ENCODE results near the gene C6orf120.

C6orf120 gene

DNA sequence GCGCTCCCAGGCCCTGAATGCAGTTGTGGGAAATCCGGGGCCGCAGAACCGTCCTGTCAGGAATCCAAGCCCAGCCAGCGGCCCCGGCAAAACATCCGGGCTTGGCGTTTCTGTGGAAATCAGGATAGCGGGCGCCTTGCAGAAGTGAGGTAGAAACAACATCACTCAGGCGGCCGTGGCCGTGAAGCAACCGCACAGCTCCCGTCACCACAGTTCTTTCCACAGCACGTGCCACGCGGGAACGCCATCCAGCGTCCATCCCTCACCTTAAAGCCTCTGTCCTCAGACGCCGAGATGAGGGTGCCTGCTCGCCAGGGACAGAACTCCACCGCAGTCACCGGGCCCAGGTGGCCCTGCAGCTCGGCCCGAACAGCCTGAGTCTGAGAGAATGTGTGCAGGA, 34.2 kb upstream of the C6orf120 start:
- no peak for DNase-seq
- TF ChIP-seq POLR2A (IDR thresholded peaks at IDR 0.05; ENCODE audit: low read length): no peak
- TF ChIP-seq GATA1 (IDR thresholded peaks at IDR 0.05; ENCODE audit: low read depth, low read length): no peak

GRCh38 chr6:169668203-169668847, 33.6 kb upstream of the C6orf120 start:
- no peak for DNase-seq
- TF ChIP-seq POLR2A (IDR thresholded peaks at IDR 0.05; ENCODE audit: low read length): no peak
- TF ChIP-seq GATA1 (IDR thresholded peaks at IDR 0.05; ENCODE audit: low read depth, low read length): no peak

- no peak for TF ChIP-seq POLR2A (IDR thresholded peaks at IDR 0.05; ENCODE audit: low read length)
- no peak for DNase-seq
Measured at GRCh38 chr6:169669147-169669546, 32.8 kb upstream of the C6orf120 start.

- no peak for TF ChIP-seq POLR2A (IDR thresholded peaks at IDR 0.05; ENCODE audit: low read length)
- TF ChIP-seq GATA1 (IDR thresholded peaks at IDR 0.05; ENCODE audit: low read depth, low read length): no peak
- DNase-seq: no peak
Measured at GRCh38 chr6:169669889-169670288, 32.0 kb upstream of the C6orf120 start.

DNA sequence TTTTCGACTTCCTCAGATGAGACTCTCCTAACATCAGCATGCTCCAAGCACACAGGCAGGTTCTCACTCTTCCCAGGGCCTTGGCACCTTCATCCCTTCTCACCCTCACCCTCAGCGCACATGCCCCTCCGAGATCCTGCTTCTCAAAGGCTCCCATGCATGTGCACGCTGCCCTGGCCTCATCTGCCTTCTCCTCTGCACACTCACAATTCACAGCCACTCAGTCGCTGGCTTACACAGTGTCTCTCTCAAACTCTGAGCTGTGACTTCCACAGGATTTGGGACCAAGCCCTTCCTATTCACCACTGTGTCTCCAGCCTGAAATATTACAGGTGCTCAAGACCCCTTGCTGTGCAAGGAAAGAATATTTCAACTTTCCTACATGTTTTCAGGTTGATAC, 30.4 kb upstream of the C6orf120 start:
- no peak for DNase-seq
- TF ChIP-seq GATA1 (IDR thresholded peaks at IDR 0.05; ENCODE audit: low read depth, low read length) (no peak), POLR2A (IDR thresholded peaks at IDR 0.05; ENCODE audit: low read length) (no peak)

DNA sequence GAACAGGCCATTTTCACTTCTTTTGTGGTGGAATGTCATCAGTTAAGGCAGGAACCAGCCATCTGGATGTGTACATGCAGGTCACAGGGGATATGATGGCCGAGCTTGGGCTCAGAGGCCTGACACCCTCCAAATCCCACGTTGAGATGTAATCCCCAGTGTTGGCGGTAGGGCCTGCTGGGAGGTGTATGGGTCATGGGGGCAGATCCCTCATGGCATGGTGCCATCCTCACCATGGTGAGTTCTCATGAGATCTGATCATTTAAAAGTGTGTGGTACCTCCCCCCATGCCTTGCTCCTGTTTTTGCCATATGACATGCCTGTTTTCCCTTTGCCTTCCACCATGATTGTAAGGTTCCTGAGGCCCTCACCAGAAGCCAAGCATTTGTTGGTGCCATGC, 26.9 kb upstream of the C6orf120 start:
- DNase-seq: no peak
- TF ChIP-seq GATA1 (IDR thresholded peaks at IDR 0.05; ENCODE audit: low read depth, low read length): no peak
- no peak for TF ChIP-seq POLR2A (IDR thresholded peaks at IDR 0.05; ENCODE audit: low read length)

DNA sequence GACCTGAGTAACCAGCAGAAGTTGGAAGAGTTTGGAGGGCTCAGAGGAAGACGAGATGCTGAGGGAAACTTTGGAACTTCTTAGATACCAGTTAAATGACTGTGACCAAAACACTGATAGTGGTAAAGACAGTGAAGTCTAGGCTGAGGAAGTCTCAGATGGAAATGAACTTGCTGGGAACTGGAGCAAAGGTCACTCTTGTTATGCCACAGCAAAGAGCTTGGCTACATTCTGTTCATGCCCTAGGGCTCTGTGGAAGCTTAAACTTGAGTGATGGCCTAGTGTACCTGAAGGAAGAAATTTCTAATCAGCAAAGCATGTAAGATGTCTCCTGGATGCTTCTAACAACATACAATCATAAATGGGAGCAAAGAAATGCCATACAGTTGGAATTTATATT, 24.8 kb upstream of the C6orf120 start:
- no peak for TF ChIP-seq POLR2A (IDR thresholded peaks at IDR 0.05; ENCODE audit: low read length)
- no peak for TF ChIP-seq GATA1 (IDR thresholded peaks at IDR 0.05; ENCODE audit: low read depth, low read length)
- DNase-seq: no peak

DNA sequence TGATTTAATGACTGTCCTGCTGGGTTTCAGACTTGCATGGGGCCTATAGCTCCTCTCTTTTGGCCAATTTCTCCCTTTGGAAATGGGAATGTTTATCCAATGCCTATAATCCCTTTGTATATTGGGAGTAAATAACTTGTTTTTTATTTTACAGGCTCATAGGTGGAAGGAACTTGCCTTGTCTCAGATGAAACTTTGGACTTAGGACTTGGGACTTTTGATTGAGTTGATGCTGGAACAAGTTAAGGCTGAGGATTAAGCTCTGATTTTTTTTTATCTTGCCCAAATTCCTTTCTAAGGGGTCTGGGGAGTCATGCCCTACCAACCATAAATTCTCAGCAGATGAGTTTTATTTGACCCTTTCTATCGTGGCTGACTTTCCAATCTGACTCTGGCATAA, 23.6 kb upstream of the C6orf120 start:
- TF ChIP-seq GATA1 (IDR thresholded peaks at IDR 0.05; ENCODE audit: low read depth, low read length): no peak
- no peak for TF ChIP-seq POLR2A (IDR thresholded peaks at IDR 0.05; ENCODE audit: low read length)
- no peak for DNase-seq

DNA sequence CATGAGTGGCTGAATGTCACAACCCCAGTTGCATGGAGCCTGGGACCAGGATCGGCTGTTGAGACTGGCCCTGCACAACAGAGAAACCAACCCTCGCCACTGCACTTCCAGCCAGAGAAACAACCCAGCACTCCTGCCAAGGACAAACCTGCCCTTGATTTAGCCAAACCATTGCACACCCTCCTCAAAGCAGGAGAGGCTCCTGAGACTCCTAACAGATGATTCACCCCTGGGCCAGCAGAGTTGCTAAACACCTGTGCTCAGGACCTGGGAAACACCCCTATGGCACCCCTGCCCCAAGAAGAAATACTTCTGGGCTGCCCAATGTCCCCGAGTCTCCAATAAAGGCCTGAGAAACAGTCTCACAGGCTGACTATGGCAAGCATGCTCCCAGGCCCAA, 17.9 kb upstream of the C6orf120 start:
- DNase-seq: no peak
- TF ChIP-seq GATA1 (IDR thresholded peaks at IDR 0.05; ENCODE audit: low read depth, low read length) (no peak), POLR2A (IDR thresholded peaks at IDR 0.05; ENCODE audit: low read length) (no peak)

GRCh38 chr6:169685860-169686259, 16.1 kb upstream of the C6orf120 start:
- no peak for DNase-seq
- no peak for TF ChIP-seq POLR2A (IDR thresholded peaks at IDR 0.05; ENCODE audit: low read length)
- no peak for TF ChIP-seq GATA1 (IDR thresholded peaks at IDR 0.05; ENCODE audit: low read depth, low read length)

GRCh38 chr6:169689287-169689686, 12.6 kb upstream of the C6orf120 start:
- no peak for DNase-seq
- no peak for TF ChIP-seq GATA1 (IDR thresholded peaks at IDR 0.05; ENCODE audit: low read depth, low read length)
- no peak for TF ChIP-seq POLR2A (IDR thresholded peaks at IDR 0.05; ENCODE audit: low read length)

DNA sequence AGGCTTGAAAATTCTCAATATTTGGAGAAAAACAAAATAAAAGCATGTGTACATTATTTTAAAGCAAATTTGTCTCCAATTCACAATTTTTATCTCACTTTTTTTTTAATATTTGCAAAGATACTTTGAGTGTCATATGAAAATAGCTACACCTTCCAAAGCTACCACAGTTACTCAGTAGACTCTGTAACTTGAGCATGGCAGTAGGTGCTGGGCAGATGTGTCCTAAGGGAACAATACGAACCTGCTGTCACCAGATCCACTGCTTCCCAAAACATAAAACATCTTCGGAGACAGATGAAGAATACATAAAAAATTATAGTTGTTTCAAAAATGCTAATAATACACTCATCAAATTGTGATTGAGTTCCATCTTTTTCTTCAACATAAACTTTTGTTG, 10.7 kb upstream of the C6orf120 start:
- no peak for TF ChIP-seq GATA1 (IDR thresholded peaks at IDR 0.05; ENCODE audit: low read depth, low read length)
- no peak for TF ChIP-seq POLR2A (IDR thresholded peaks at IDR 0.05; ENCODE audit: low read length)
- DNase-seq: no peak

DNA sequence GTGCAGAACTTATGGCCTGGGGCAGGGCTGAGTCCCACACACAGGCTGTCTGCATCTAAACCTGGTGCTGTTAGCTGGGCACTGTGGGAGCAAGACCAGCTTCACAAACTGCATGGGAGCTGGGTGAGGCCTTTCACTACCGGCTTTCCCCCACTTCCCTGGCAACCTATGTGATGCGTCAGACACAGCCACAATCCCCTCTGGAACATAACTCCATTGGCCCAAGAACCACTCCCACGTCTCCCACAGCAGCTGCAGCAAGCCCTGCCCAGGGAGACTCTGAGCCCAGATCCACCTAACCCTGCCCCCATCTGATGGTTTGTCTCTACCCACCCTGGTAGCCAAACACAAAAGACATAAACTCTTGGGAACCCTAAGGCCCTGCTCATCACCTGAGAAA, 9.4 kb upstream of the C6orf120 start:
- no peak for DNase-seq
- TF ChIP-seq POLR2A (IDR thresholded peaks at IDR 0.05; ENCODE audit: low read length): no peak
- TF ChIP-seq GATA1 (IDR thresholded peaks at IDR 0.05; ENCODE audit: low read depth, low read length): no peak

- no peak for TF ChIP-seq GATA1 (IDR thresholded peaks at IDR 0.05; ENCODE audit: low read depth, low read length)
- TF ChIP-seq POLR2A (IDR thresholded peaks at IDR 0.05; ENCODE audit: low read length): no peak
- DNase-seq: no peak
Measured at GRCh38 chr6:169695131-169695530, 6.8 kb upstream of the C6orf120 start.

DNA sequence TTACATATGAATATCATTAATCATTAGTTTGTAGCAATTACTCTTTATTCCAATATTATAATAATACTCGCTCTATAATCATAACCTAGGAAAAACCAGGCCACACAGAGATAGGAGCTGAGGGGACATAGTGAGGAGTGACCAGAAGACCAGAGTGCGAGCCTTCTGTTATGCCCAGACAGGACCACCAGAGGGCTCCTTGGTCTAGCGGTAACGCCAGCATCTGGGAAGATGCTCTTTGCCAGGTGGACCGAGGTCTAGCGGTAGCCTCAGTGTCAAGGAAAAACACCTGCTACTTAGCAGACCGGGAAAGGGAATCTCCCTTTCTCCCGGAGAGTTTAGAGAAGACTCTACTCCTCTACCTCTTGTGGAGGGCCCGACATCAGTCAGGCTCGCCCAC, 4.8 kb upstream of the C6orf120 start:
- DNase-seq: peak; percentile 10 to 14

DNA sequence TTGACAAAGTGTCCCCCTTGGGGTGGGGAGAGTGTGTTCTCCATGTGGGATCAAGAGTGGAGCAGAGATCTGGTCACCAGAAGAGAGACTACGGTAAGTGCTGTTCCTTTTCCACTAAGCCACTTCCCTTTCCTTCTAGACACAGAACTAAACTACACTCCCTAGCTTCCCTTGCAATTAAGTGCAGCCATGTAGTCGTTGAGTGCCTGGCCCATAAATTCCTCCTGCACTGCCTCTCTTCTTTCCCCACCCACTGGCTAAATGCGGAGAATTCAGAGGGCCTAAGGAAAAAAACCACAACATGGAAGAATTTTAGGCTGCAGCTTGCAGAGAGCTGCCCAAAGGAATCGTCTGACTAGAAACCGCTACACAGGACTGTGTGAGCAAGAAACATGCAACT, 1.6 kb upstream of the C6orf120 start:
- DNase-seq: no peak
- TF ChIP-seq POLR2A (IDR thresholded peaks at IDR 0.05; ENCODE audit: low read length) (no peak), GATA1 (IDR thresholded peaks at IDR 0.05; ENCODE audit: low read depth, low read length) (no peak)

All from erythroblast (primary cell).